Measurements from ENCODE around the gene CRACR2B. TPM values are rescaled to one million over a fixed set of nuclear protein-coding genes. Genes with fewer than 3 reads are reported as not detected.

CRACR2B gene
- total RNA-seq, 1 donor from 2014 or later: 50.9 TPM

DNA sequence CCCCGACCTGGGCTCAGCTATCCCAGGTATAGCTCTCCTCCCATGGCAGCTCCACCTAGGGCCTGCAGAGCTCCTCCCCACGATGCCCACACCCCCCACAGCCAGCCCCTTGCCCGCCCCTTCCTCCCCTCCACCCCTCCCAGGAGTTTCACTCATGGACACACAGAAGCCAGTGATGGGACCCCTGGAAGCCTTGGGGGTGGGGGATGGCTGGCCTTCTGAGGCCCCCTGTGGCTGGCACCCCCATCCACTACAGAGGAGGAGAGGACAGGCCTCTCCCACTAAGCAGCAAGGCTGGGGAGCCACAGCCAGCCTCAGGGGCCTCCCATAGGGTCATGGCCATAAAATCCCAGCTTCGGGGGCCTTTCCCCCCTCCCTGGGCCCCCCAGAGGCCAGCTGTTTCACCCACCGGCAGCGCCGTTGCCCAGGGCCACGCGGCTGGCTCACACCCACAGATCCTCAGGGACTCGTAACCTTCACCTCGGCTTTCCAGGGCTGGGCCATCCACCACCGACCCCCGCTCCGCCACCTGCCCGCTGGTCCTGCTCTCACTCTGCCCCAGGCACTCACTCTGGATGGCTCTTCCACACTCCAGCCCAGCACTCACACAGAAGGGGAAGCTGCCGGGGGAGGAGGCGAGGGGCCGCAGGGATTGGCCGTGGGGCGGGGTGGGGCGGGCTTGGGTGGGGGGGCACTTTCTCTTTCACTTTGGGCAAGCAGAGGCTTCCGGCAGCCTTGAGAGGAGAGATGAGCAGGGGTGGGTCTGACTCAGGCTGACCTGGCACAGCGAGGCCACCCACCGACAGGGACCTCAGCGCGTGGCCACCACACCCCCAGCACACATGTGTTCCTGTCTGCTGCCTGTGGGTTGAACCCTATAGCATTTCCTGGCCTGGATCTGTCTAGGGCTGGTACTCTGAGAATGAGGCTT lies 31.8 kb upstream of the CRACR2B start:
- no peaks in the 10 kb centered on the region for H3K36me3 Mint-ChIP-seq (ENCODE audit: insufficient read depth)
- H3K27ac Mint-ChIP-seq: no peak overlapping the region
- no peaks in the 10 kb centered on the region for H3K27me3 Mint-ChIP-seq
- DNase-seq (ENCODE audit: low spot score, unreplicated experiment): no peak
- peaks cover 7% of the 10 kb centered on the region for H3K4me1 Mint-ChIP-seq (ENCODE audit: low read depth)
- TF ChIP-seq, protein P1, sequence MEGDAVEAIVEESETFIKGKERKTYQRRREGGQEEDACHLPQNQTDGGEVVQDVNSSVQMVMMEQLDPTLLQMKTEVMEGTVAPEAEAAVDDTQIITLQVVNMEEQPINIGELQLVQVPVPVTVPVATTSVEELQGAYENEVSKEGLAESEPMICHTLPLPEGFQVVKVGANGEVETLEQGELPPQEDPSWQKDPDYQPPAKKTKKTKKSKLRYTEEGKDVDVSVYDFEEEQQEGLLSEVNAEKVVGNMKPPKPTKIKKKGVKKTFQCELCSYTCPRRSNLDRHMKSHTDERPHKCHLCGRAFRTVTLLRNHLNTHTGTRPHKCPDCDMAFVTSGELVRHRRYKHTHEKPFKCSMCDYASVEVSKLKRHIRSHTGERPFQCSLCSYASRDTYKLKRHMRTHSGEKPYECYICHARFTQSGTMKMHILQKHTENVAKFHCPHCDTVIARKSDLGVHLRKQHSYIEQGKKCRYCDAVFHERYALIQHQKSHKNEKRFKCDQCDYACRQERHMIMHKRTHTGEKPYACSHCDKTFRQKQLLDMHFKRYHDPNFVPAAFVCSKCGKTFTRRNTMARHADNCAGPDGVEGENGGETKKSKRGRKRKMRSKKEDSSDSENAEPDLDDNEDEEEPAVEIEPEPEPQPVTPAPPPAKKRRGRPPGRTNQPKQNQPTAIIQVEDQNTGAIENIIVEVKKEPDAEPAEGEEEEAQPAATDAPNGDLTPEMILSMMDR (IDR thresholded peaks at IDR 0.05; ENCODE audit: unreplicated experiment): no peak
- H3K4me3 Mint-ChIP-seq (ENCODE audit: low read depth): peak overlapping the region; percentile 82
- no peaks in the 10 kb centered on the region for H3K9me3 Mint-ChIP-seq (ENCODE audit: low read depth)

DNA sequence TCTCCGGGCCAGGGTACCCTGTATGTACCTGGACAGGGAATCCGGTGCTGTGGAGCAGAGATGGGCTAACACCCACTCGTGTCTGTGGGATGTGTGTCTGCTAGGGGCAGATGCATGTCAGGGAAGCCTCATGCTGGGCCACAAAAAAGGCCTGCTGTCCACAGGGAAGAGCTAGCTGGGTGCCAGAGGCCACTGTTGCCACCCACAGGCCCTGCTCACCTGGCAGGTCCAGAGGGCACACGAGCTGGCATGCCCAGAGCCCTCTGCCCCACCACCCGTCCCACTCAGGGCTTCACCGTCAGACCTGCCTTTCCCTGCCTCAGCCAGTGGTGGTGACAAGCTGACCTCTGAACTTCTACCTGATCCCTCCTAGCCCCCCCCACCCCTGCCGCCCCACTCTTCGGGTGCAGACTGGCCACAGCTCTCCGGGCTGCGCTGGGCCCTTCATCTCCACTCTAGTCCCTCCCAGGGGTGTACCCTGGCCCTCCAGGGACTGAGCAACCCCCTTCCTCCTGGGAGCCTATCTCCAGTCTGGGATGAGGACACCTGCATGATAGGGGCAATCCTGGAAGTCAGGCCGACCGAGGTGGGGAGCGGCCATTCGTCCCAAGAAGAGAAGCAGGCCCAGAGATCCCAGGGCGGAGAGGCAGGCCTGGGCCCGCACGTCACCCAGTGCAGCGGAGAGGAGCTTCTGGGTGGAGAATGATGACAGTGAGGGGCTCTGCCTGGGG lies 31.0 kb upstream of the CRACR2B start:
- peak overlapping the region; percentile 80 for H3K27ac Mint-ChIP-seq
- no peaks in the 10 kb centered on the region for H3K9me3 Mint-ChIP-seq (ENCODE audit: low read depth)
- H3K4me1 Mint-ChIP-seq (ENCODE audit: low read depth): peaks cover 7% of the 10 kb centered on the region
- no peaks in the 10 kb centered on the region for H3K36me3 Mint-ChIP-seq (ENCODE audit: insufficient read depth)
- TF ChIP-seq, protein P1 (IDR thresholded peaks at IDR 0.05; ENCODE audit: unreplicated experiment): no peak
- H3K27me3 Mint-ChIP-seq: no peaks in the 10 kb centered on the region
- peak overlapping the region; percentile 82 for H3K4me3 Mint-ChIP-seq (ENCODE audit: low read depth)
- DNase-seq (ENCODE audit: low spot score, unreplicated experiment): no peak

DNA sequence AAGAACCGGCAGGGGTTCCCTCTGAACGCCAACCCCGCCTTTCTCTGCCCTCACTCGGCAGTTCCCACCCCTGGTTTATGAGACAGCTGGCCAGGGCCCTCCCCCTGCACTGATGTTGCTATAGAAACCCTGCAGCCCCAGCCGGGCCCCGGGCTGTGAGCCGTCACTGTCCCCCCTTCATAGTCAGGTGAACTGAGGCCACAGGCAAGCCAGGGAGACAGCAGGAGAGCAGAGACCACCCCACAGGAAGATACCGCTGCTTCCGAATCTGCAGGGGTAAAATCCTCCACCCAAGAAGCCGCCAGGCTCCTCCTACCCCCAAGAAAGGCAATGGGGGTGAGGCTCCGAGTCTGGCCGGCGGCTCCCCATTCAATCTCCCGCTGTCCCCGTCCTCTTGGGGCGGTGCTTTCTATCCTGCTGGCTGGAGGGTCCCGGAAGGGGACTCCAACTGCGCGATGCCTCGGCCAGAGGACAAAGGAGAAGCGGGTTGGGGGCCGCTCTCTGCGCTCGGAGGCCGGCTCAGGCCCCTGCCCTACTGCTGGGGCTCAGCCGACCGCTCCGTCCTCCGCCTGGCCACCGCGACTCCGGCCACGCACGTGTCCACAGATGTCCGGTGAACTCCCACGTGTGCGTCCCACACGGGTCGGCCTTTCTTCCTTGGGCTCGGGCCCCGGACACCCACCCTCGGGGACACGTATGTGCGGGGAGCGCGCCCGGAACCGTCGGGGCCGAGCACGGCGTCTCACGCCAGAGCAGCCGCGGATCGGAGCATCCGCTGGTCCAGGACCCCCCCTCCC lies 30.2 kb upstream of the CRACR2B start:
- H3K9me3 Mint-ChIP-seq (ENCODE audit: low read depth): no peaks in the 10 kb centered on the region
- H3K4me3 Mint-ChIP-seq (ENCODE audit: low read depth): peak overlapping the region; percentile 82
- H3K4me1 Mint-ChIP-seq (ENCODE audit: low read depth): peaks cover 7% of the 10 kb centered on the region
- DNase-seq (ENCODE audit: low spot score, unreplicated experiment): no peak
- H3K27me3 Mint-ChIP-seq: no peaks in the 10 kb centered on the region
- no peaks in the 10 kb centered on the region for H3K36me3 Mint-ChIP-seq (ENCODE audit: insufficient read depth)
- peak overlapping the region; percentile 92 for H3K27ac Mint-ChIP-seq
- TF ChIP-seq, protein P1 (IDR thresholded peaks at IDR 0.05; ENCODE audit: unreplicated experiment): no peak

DNA sequence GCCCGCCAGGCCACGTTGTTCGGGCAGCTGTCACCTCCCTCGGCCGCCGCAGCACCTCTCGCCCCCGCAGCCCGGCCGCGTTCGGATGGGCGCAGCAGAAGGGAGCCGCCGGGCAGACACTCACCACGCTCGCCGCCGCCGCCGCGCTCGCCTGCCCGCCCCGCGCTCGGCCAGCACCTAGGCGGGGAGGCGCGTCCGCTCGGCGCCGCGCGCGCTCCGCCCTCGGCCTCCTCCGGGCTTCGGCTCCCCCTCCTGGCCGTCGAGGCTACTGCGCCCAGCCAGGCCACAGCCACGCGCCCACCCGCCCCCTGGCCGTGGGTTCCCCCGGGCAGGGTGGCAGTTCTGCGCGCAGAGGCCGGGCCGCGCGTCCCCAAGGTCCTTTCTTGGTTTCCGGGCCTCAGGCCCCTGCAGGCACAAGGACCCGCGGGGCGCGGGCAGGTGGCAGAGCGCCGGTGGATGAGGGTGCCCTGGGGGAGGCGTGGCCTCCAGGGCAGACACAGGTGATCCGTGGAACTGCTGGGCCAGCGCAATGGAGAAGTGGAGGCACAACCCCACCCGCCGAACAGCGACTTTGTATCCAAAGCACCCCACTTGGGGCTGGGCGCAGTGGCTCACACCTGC lies 29.5 kb upstream of the CRACR2B start, which contains the start of gene SLC25A22:
SLC25A22 (minus strand) TSS at position 189 of the 621 bp plus-strand sequence. CDS start 3,275 bp downstream, outside the sequence.
- Mint-ChIP-seq H3K4me3 (ENCODE audit: low read depth) (peak within 1 kb of the TSS; percentile 82), H3K27me3 (no peaks in the 10 kb centered on the region), H3K27ac (peak within 1 kb of the TSS; percentile 92), H3K9me3 (ENCODE audit: low read depth) (no peaks in the 10 kb centered on the region), H3K4me1 (ENCODE audit: low read depth) (peaks cover 7% of the 10 kb centered on the region), H3K36me3 (ENCODE audit: insufficient read depth) (no peaks in the 10 kb centered on the region)
- TF ChIP-seq, protein P1 (IDR thresholded peaks at IDR 0.05; ENCODE audit: unreplicated experiment): peak; percentile 83
- DNase-seq (ENCODE audit: low spot score, unreplicated experiment): peak; percentile 86

Measured in progenitor cell of endocrine pancreas (in vitro differentiated cells).